Bronchus fibroblast of lung (primary cell): Measurements from ENCODE around the gene AFAP1. TPM values are rescaled to one million over a fixed set of nuclear protein-coding genes. Genes with fewer than 3 reads are reported as not detected.

Experiments used
- total RNA-seq: library from RNA; depleted of rRNA; stranded (reverse); fragments of >200 nt; gene quantifications from 2 replicates; pipeline ENCODE4 v1.2.3, GENCODE V29; 2015

The AFAP1 gene
- 29.0 and 32.6 TPM in 2 replicates for total RNA-seq

GRCh38 chr4:7939377-7940108 is at the start of gene AFAP1:
TSS of gene AFAP1 (minus strand) at chr4:7939861. CDS start at chr4:7872078, 67,783 bp downstream.

Other genes with a start within 250 kb of the AFAP1 start
- under 0.01 TPM in 1 of 2 replicates, not detected in the other for gene ABLIM2, start 219.0 kb upstream of the AFAP1 start, total RNA-seq